ENCODE data around the gene CROCC2.
A peak's percentile ranks its signal among the peaks of the same experiment; 100 is the strongest.

Gene CROCC2

GRCh38 chr2:240988571-240989271, 82.6 kb downstream of the CROCC2 start:
- no peak for DNase-seq (ENCODE audit: low read depth)
- TF ChIP-seq, protein P1, sequence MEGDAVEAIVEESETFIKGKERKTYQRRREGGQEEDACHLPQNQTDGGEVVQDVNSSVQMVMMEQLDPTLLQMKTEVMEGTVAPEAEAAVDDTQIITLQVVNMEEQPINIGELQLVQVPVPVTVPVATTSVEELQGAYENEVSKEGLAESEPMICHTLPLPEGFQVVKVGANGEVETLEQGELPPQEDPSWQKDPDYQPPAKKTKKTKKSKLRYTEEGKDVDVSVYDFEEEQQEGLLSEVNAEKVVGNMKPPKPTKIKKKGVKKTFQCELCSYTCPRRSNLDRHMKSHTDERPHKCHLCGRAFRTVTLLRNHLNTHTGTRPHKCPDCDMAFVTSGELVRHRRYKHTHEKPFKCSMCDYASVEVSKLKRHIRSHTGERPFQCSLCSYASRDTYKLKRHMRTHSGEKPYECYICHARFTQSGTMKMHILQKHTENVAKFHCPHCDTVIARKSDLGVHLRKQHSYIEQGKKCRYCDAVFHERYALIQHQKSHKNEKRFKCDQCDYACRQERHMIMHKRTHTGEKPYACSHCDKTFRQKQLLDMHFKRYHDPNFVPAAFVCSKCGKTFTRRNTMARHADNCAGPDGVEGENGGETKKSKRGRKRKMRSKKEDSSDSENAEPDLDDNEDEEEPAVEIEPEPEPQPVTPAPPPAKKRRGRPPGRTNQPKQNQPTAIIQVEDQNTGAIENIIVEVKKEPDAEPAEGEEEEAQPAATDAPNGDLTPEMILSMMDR (IDR thresholded peaks at IDR 0.05; ENCODE audit: low read depth, low read length, missing control alignments), result no peak
- H3K4me3 ChIP-seq (ENCODE audit: low read depth, low read length), result no peak overlapping the region
- in situ Hi-C loops (cut with HindIII; ENCODE audit: low sequenced_read_pairs), result no loop called here

DNA sequence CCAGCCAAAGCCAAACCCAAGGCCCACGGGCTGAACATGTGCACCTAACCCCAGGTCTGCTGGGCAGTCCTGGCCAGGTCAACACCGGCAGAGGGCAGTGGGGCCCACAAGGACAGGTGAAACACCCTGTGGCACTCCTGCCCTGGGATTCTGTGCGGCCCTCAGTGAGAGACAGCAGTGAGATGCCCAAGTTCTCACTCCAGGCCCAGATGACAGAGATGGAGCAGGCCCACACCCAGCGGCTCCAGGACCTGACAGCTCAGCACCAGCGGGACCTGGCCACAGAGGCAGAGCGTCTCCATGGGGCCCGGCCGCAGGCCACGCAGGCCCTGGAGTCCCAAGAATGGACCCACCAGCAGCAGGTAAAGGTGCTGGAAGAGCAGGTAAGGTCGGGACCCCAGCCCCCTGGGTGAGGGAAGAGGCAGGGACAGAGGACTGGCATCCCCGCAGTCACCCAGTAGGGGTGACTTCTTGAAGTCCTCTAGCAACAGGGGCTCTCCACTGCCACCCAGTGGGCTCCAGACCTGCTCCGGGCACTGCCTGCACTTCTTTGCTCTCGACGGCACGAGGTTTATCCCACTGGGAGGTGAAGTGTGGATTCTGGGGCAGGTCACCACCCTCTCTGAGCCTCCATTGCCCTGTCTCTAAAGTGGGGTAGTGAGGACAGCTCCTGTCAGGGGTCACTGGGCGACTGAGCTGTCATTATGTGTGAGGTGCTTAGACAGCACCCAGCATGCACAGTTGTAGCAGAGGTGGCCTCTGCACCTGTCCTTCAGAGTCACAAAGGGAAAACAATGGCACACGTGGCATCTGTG, 83.5 kb downstream of the CROCC2 start:
- TF ChIP-seq, protein P1 (IDR thresholded peaks at IDR 0.05; ENCODE audit: low read depth, low read length, missing control alignments), result peak; percentile 36

GRCh38 chr2:240990266-240990529, 84.1 kb downstream of the CROCC2 start:
- in situ Hi-C loops (cut with HindIII; ENCODE audit: low sequenced_read_pairs), result no loop called here
- DNase-seq (ENCODE audit: low read depth), result no peak
- TF ChIP-seq, protein P1 (IDR thresholded peaks at IDR 0.05; ENCODE audit: low read depth, low read length, missing control alignments), result no peak
- H3K4me3 ChIP-seq (ENCODE audit: low read depth, low read length), result no peak overlapping the region

More for the DNA sequence above, 83.5 kb downstream of the CROCC2 start:
- no peak for DNase-seq (ENCODE audit: low read depth)
- no peak overlapping the region for H3K4me3 ChIP-seq (ENCODE audit: low read depth, low read length)
- in situ Hi-C loops (cut with HindIII; ENCODE audit: low sequenced_read_pairs), result no loop called here

- no peak overlapping the region for H3K4me3 ChIP-seq (ENCODE audit: low read depth, low read length)
- in situ Hi-C loops (cut with HindIII; ENCODE audit: low sequenced_read_pairs), result no loop called here
- TF ChIP-seq, protein P1 (IDR thresholded peaks at IDR 0.05; ENCODE audit: low read depth, low read length, missing control alignments), result no peak
- no peak for DNase-seq (ENCODE audit: low read depth)
Measured at GRCh38 chr2:240990726-240991377, 84.7 kb downstream of the CROCC2 start.

- TF ChIP-seq, protein P1 (IDR thresholded peaks at IDR 0.05; ENCODE audit: low read depth, low read length, missing control alignments), result no peak
- no peak overlapping the region for H3K4me3 ChIP-seq (ENCODE audit: low read depth, low read length)
- in situ Hi-C loops (cut with HindIII; ENCODE audit: low sequenced_read_pairs), result no loop called here
- DNase-seq (ENCODE audit: low read depth), result peak; percentile 82
Measured at GRCh38 chr2:240991378-240992263, 85.5 kb downstream of the CROCC2 start.

Data from astrocyte of the cerebellum (primary cell).